Measurements from ENCODE around the gene OR13G1. TPM values are rescaled to one million over a fixed set of nuclear protein-coding genes. Genes with fewer than 3 reads are reported as not detected.

OR13G1 gene, protein sequence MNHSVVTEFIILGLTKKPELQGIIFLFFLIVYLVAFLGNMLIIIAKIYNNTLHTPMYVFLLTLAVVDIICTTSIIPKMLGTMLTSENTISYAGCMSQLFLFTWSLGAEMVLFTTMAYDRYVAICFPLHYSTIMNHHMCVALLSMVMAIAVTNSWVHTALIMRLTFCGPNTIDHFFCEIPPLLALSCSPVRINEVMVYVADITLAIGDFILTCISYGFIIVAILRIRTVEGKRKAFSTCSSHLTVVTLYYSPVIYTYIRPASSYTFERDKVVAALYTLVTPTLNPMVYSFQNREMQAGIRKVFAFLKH
- not detected in 2 replicates for polyA plus RNA-seq

DNA sequence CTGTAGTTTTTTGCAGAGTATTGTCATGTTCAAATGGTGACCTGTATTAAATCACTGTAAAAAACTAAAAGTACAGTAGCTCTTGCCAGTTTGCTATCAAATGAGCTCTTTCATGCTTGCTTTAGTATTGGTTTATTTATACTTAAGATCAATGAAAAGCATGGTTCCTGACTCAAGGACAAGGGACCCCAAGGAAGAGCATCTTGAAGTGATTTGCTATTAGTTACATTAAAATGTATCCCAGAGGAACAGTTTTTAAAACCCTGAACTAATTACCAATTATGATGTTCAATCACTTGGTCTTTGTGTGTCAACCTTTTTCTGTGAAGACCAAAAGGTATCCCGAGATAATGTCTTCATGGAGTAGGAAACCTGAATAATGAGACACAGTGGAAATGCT lies at the start of gene OR13G1:
Gene OR13G1, minus strand, starts transcription at position 101 of the 400 bp plus-strand sequence. CDS start 6,698 bp downstream, outside the sequence.

GRCh38 chr1:247716546-247716945 lies 37.0 kb upstream of the OR13G1 start, which contains the start of gene OR6F1:
OR6F1 (minus strand) TSS chr1:247716646; CDS start chr1:247712755, 3,891 bp downstream.

Other genes starting within 250 kb of the OR13G1 start
- gene OR2B11, start 221.6 kb downstream of the OR13G1 start, polyA plus RNA-seq: 0.43 TPM in 1 of 2 replicates, not detected in the other
- gene OR2C3, start 143.3 kb downstream of the OR13G1 start, polyA plus RNA-seq: 0.11 TPM in 1 of 2 replicates, not detected in the other
- 0.06 and 1.9 TPM in 2 replicates for gene GCSAML, start 130.6 kb downstream of the OR13G1 start, polyA plus RNA-seq
- not detected in 2 replicates for gene OR2G2, start 91.4 kb downstream of the OR13G1 start, polyA plus RNA-seq
- gene OR2G3, start 74.2 kb downstream of the OR13G1 start, polyA plus RNA-seq: not detected in 2 replicates
- not detected in 2 replicates for gene OR6F1, start 36.9 kb upstream of the OR13G1 start, polyA plus RNA-seq
- gene OR14K1, start 58.9 kb upstream of the OR13G1 start, polyA plus RNA-seq: not detected in 2 replicates
- gene OR14A2, start 68.4 kb upstream of the OR13G1 start, polyA plus RNA-seq: not detected in 2 replicates
- gene OR1C1, start 80.8 kb upstream of the OR13G1 start, polyA plus RNA-seq: not detected in 2 replicates
- gene OR14A16, start 144.4 kb upstream of the OR13G1 start, polyA plus RNA-seq: not detected in 2 replicates
- not detected in 2 replicates for gene OR11L1, start 162.2 kb upstream of the OR13G1 start, polyA plus RNA-seq
- not detected in 2 replicates for gene TRIM58, start 177.4 kb upstream of the OR13G1 start, polyA plus RNA-seq
- gene OR2W3, start 215.8 kb upstream of the OR13G1 start, polyA plus RNA-seq: not detected in 2 replicates
- gene OR2T8, start 240.5 kb upstream of the OR13G1 start, polyA plus RNA-seq: not detected in 2 replicates
- gene OR2AJ1, start 245.2 kb upstream of the OR13G1 start, polyA plus RNA-seq: 0.12 TPM in 1 of 2 replicates, not detected in the other